Stimulated activated CD4-positive, alpha-beta T cell treated with anti-CD3 and anti-CD28 coated beads, Interleukin-4, amount 100 ng/mL, for 1 hour (primary cell): ENCODE results near the gene HOXD8.

Source experiments
- DNase-seq: peaks from one replicate; pipeline ENCODE4 v3.0.0-alpha.2; 2020

The HOXD8 gene

DNA sequence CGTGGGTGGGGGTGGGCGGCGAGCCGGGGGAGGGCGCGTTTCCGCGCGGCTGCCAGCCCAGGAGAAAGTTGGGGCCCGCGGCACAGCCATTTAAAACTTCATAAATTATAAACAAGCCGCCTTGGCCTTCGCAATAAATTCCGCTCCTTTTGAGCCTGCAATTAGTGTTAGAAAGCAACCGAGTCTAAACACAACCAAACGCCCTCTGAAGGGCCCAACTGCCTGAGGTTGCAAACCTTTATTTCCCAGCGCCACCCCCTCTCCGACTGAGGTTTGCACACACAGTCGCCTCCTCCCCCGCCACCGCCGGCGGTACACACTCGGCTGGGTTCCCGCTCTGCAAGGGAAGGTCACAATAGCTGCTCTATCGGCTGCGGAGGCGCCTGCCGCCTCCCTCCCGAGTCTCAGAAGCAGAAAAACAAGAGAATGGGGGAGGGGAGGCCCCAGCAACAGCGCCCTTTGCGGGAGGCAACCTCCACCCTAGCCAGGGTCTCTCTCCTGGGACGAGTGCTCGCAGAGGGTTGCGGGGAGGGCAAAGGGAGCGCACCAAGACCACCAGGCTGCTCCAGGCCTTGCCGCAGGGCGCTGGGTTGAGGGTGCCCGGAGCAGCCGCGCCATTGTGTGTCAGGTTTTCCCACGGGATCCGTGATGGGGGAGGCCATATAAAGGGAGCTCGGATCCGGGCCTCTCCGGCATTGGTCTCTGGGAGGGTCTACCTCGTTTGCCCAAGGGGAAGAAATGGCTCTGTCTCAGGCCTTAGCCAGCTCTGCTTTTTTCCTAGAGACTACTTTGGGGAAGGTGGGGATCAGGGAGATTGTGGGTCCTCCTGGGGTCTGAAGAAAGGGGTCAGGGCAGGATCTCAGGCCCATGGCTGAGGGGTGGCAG, 45.6 kb downstream of the HOXD8 start:
- no peak for DNase-seq

DNA sequence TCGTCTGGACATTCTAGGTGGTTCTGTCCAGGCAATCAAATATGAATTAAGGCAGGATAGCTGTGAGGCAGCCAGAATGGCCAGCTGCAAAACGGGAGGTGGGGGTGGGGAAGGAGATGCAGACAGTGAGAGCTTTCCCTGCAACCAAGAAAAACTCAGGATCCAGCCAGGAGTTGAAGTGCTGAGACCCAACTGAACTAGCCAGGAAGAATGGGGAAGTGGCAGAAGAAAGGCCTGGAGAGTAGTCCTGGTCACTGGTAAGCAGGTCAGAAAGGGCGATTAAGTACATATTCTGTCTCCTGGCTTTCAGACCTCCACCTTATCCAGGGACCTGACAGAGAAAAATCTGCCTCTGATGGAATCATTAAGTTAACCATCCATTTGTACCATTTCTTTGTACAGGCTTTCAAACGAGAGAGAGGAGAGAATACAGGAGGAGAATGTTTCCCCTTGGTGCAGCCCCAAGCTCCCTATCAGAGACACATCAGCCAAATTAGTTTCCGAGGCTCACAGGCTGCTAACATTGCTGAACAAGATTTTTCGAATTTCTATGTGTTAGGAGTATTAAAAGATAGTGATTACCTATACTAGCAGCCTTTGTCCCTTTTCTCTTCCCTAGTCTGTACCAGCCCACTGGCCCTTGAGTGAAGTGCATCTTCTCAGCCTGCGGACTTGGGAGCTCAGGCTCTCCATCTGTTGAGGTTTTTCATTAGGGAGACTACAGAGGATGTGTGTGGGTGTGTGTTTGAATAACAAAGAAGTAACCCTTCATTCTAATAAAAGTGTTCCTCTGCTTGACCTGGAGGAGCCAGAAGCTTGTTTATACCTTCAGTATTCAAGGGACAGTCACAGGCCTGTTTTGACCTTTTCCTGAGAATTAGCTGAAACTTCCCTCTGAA, 46.5 kb downstream of the HOXD8 start:
- DNase-seq = no peak

DNA sequence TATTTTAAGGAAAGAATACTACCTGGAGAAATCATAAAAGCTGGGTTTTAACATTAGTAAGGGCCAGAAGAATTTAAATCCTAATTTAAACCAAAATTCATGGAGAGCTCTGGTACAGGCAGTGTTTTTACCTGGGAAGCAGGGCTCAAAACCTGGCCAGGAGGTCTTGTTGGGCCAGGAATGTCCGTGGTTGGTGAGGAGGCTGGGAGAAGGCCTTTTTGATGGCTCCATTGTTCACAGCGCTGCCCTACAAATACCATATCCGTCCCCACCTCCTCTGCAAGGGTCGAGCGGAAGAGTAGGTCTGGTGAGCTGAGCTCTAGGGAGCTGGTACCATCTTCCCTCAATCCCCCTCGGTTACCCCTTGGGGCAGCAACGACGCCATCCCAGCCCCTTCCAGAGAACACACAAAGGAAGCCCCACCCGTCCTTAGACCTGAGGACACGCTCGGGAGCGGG, 48.1 kb downstream of the HOXD8 start:
- DNase-seq = no peak

DNA sequence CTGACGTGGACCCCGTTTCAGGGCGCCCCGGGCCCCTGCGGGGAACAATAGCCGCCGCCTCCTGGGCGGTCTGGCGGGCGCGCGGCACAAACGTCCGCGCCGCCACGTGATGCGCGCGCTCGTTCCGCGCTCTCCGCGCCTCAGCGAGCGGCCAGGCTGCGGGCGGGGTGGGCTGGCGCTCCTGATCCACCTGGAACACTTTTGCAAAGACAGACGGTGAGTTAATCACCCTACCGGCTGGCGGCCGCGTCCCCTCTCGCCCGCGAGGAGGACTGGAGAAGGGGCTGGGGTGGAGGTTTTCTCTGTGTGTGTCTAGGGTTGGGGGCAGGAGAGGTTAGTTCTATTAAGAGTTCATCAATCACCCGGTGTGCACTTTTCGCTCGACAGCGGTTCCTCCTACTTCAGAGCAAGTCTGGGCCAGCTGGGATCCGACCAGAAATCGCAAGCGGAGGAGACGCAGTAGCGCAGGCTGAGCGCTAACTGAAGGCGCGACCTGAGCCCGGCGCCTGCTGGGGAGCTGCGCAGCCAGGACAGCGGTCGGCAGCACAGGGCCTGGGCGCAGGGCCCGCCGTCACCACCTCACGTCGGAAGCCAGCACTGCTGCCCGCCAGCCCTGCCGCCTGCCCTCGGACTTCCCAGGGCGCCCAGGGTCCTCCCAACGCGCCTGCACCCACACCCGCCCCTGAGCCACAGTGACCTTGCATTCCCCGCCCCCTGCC, 48.7 kb downstream of the HOXD8 start:
- no peak for DNase-seq

DNA sequence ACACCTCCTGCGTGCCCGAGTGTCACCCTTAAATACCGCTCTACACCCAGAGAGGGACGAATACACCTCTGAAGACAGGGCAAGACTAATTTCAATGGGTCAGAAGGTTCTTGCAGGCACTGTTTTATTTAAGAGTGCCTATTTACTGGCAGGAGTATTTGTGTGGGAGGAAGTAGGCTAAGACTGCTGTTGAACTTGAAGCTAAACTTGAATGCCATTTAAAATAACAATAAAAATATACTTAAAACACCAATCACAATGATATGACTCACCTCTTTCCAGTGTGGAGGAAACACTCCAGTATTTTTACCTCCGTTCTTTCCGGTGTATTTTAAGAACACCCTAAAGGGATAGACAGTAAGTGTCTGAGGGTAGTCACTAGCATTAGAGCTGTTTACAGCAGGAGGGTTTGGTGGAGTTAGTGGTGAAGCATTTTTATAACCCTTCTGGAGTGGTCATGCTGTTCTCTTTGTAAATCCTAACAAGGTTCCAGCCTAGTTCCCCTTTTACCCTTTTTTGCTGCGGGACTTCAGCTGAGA, 49.3 kb downstream of the HOXD8 start:
- no peak for DNase-seq

DNA sequence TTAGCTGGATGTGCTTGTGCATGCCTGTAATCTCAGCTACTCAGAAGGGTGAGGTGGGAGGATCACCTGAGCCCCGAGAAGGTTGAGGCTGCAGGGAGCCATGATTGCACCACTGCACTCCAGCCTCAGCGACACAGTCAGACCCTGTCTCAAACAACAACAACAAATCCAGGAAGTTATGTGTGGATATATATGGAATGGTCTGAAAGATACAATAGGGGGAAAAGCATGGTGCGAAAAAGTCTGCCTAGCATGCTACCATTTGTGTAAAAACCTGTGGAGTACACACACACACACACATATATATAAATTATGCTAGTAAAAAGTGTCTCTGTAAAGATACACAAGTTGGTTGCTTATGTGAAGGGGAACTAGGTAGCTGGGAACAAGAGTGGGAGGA, 52.0 kb downstream of the HOXD8 start:
- DNase-seq = no peak
